Psoas muscle (tissue), 8 donors: Measurements from ENCODE around the gene PHC2. TPM values are rescaled to one million over a fixed set of nuclear protein-coding genes. Genes with fewer than 3 reads are reported as not detected.

ENCODE experiments used
- ATAC-seq, 4 donors: fragments of 200-7000 bp; cut with Tn5 transposase; one replicate each; pipeline ENCODE4 v1.9.1; 2020; ENCODE audit warnings: moderate library complexity in 3 of 4, mild to moderate bottlenecking in 2 of 4
- DNase-seq, 2 donors: peaks; one replicate each; pipeline ENCODE4 v3.0.0-alpha.2; 2020
- H3K27ac ChIP-seq: fragments of 200-600 bp; one replicate; pipeline ENCODE4 v1.8.0; 2022
- H3K27me3 ChIP-seq, 3 donors: fragments of 200-600 bp in 1 of 3; one replicate each; pipeline versions ENCODE4 v1.6.1 to v1.8.0; 2013 to 2022; ENCODE audit warnings: low read length in 2 of 3, mild to moderate bottlenecking in 2 of 3, moderate library complexity in 1 of 3; ENCODE audit not compliant: insufficient read depth in 3 of 3
- H3K36me3 ChIP-seq, 2 donors: fragments of 200-600 bp in 1 of 2; one replicate each; pipeline versions ENCODE4 v1.6.1 to v1.8.0; 2013 to 2022; ENCODE audit warnings: low read depth in 1 of 2, mild to moderate bottlenecking in 1 of 2, moderate library complexity in 1 of 2; ENCODE audit not compliant: insufficient read depth in 1 of 2
- H3K4me1 ChIP-seq: fragments of 200-600 bp; one replicate; pipeline ENCODE4 v1.8.0; 2022
- H3K4me3 ChIP-seq: fragments of 200-600 bp; one replicate; pipeline ENCODE4 v1.8.0; 2022; ENCODE audit warnings: mild to moderate bottlenecking
- H3K9me3 ChIP-seq: fragments of 200-600 bp; one replicate; pipeline ENCODE4 v1.8.0; 2022
- WGBS, 3 donors: extraction: QIAGEN DNeasy Blood & Tissue Kit; methylation state at CpG; one replicate each; pipeline versions ENCODE4 v1.1.6 to v1.1.7; 2013; 5-methylcytosine and 5-hydroxymethylcytosine counted together
- intact Hi-C, 2 donors: fragments of 100-400 bp; cut with DNase I; formaldehyde crosslinking; loops; one replicate each; pipeline versions ENCODE4 v1.11.0 to v1.14.2; 2022
- polyA plus RNA-seq, 3 donors: library from polyadenylated mRNA; stranded (reverse); fragments of 200-250 nt; gene quantifications; one replicate each; pipeline ENCODE4 v1.2.3, GENCODE V29; 2013
- total RNA-seq, 4 donors: library from RNA; stranded (reverse); fragmentation: NEBNext Ultra II Directional in 2 of 4; extraction: Animal tissue kit (Norgen Biotek cat#: 25700) in 2 of 4; gene quantifications; one replicate each; pipeline versions ENCODE4 v1.2.1 to v1.2.4, GENCODE V29; 2021 to 2023
- TF ChIP-seq, protein P1 (sequence below): fragments of 200-600 bp; IDR thresholded peaks from one replicate; pipeline ENCODE4 v1.8.0; 2022; ENCODE audit warnings: antibody characterized with exemption
- donor health status: healthy with polysubstance abuse.
- donor health status: DM: no; HTN: no; CAD: no; lungs with moderate emphysema.
- donor health status: Bipolar disorder and iron deficiency.
- donor health status: healthy.
- donor health status: DM: yes; HTN: yes; CAD: no.
- donor health status: DM: no; HTN: no; CAD: no.
- donor health status: DM: no; HTN: no; CAD: no.
- donor health status: DM: yes; HTN: yes; CAD: no.

PHC2 gene
- total and polyA plus RNA-seq, 7 donors, result 74.1 to 427 (median 338) TPM

DNA sequence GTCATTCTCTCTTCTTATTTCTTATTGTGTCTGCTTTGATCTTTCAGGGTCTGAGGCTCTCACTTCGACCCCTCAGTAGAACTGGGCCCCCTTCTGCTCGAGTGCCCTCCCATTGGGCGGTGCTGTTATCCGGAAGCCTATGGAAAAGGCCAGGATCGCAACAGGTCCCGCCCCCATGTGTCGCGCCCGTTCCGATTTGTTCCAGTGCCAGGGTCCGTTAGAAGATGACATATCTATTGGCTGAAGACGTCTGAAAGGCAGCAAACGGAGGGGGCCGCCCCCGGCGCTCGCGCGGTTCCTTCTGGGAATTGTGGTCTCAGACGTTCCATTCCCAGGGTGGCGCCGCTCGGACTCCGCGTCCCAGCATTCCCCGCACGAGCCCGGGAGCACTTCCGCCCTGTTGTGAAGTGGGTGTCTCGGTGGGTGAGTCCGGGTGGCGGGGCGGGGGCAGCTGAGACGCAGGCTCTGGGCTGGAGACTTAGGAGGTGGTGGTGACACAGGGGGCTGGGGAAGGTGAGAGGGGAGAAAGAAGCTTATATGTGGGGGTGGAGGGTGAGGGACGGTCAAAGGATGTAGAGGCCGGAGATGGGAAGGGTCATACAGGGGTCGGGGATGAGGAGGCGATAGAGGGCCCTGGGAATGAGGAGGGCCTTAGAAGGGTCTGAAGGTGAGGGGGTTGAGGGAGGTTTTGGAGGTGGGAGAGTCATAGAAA, 41.5 kb upstream of the PHC2 start, which contains the start of gene ZSCAN20:
ZSCAN20 (plus strand) TSS at position 377 of the 712 bp plus-strand sequence. CDS start 6,644 bp downstream, outside the sequence.
- WGBS, 3 donors, result 1 to 3% (median 1%) methylated on average over 38 of the region's 38 CpGs
- H3K4me1 ChIP-seq, result peaks cover 20% of the 10 kb centered on the region
- intact Hi-C loops, result loop anchor here (5.0 to 10.0 kb wide), 3 partner anchors 90 to 142 kb away; no protein-coding TSS in a partner anchor

DNA sequence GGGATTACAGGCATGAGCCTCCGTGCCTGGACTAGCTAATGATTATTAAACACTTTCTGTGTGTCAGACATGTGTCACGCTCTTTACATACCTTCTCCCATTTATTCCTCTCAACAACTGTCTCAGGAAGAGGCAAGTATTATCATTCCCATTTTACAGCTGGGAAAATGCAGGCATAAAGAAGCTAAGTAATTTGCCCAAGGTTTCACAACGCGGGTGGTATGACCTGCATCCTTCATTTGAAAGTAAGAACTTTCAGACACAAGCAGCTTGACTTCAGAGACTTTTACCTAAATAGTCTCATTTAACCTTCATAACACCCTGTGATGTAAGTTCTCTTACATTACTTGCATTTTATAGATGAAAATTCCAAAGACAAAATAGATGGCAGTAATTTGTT, 40.5 kb upstream of the PHC2 start:
- ATAC-seq, result no peak
- no peaks in the 10 kb centered on the region for H3K9me3 ChIP-seq
- H3K27me3 ChIP-seq, result no peaks in the 10 kb centered on the region
- H3K27ac ChIP-seq, result peak overlapping the region; percentile 73
- intact Hi-C loops, result loop anchor here (5.0 to 10.0 kb wide), 3 partner anchors 89 to 143 kb away; no protein-coding TSS in a partner anchor
- no peaks in the 10 kb centered on the region for H3K36me3 ChIP-seq
- no peak overlapping the region for H3K4me3 ChIP-seq
- peaks cover 22% of the 10 kb centered on the region for H3K4me1 ChIP-seq
- TF ChIP-seq, protein P1, sequence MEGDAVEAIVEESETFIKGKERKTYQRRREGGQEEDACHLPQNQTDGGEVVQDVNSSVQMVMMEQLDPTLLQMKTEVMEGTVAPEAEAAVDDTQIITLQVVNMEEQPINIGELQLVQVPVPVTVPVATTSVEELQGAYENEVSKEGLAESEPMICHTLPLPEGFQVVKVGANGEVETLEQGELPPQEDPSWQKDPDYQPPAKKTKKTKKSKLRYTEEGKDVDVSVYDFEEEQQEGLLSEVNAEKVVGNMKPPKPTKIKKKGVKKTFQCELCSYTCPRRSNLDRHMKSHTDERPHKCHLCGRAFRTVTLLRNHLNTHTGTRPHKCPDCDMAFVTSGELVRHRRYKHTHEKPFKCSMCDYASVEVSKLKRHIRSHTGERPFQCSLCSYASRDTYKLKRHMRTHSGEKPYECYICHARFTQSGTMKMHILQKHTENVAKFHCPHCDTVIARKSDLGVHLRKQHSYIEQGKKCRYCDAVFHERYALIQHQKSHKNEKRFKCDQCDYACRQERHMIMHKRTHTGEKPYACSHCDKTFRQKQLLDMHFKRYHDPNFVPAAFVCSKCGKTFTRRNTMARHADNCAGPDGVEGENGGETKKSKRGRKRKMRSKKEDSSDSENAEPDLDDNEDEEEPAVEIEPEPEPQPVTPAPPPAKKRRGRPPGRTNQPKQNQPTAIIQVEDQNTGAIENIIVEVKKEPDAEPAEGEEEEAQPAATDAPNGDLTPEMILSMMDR, result no peak
- DNase-seq, result no peak
- 88 to 93% (median 89%) methylated on average over 4 of the region's 4 CpGs for WGBS, 3 donors

More for the DNA sequence above, 41.5 kb upstream of the PHC2 start, which contains the start of gene ZSCAN20:
- no peaks in the 10 kb centered on the region for H3K9me3 ChIP-seq
- no peaks in the 10 kb centered on the region for H3K36me3 ChIP-seq
- peak within 1 kb of the TSS; percentile 67 for H3K4me3 ChIP-seq
- peak within 1 kb of the TSS; percentile 73 for H3K27ac ChIP-seq
- TF ChIP-seq, protein P1, result no peak
- ATAC-seq (peak; percentile 94 to 95 (median 95)), DNase-seq (peak; percentile 98 to 99)
- no peaks in the 10 kb centered on the region for H3K27me3 ChIP-seq

DNA sequence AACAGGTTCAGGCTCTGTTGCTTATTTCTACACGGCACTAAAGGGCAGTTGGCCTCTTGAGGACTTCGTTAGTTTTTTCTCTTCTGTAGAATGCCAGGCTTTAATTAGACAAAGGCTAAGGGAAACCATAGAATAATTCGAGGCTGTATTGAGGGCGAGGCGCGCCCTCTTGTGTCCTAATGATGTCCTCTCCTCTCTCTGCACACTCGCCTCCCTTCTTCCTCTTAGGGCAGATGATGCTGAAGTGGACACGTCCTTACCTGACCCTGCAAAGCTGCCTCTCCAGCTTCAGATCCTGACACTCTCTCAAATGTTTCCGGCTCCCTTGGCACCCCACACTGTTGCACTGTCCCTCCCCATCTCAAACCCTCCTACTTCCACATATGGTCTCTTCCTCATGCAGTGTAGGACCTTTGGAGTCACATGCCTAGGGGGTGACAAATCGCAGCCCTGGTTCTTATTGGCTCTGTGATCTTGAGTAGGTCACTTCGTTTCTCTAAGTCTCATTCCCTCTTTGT, 39.7 kb upstream of the PHC2 start:
- peak; percentile 54 to 77 (median 68) for ATAC-seq
- peak; percentile 72 to 80 for DNase-seq
- no peak overlapping the region for H3K4me3 ChIP-seq

DNA sequence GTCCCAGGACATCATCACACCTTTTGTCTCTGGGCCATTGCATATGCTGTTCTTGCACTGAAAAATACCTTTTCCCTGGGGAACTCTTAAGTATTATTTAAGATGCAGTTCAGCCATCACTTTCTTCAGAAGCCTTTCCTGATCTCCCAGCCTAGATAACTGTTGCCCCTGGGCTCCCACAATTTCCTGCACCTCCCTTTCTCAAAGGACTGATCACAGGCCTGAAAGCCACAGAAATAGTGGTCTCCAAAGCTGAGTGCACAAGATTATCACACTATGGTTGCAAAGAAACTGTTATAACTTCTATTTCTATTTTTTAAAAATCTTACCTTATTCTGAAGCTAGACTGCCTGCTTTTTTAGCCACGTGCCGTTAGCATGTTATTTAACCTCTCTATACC, 38.8 kb upstream of the PHC2 start:
- Histone ChIP-seq H3K4me1 (peaks cover 24% of the 10 kb centered on the region), H3K9me3 (no peaks in the 10 kb centered on the region), H3K27ac (no peak overlapping the region), H3K4me3 (no peak overlapping the region), H3K36me3 (no peaks in the 10 kb centered on the region), H3K27me3 (no peaks in the 10 kb centered on the region)
- ATAC-seq, result no peak
- TF ChIP-seq, protein P1, result no peak
- 90 to 97% (median 92%) methylated on average over 2 of the region's 2 CpGs for WGBS, 3 donors
- intact Hi-C loops, result loop anchor here (1.0 to 10.0 kb wide), 11 partner anchors 87 to 352 kb away; no protein-coding TSS in a partner anchor
- DNase-seq, result no peak

More for the DNA sequence above, 39.7 kb upstream of the PHC2 start:
- Histone ChIP-seq H3K27ac (no peak overlapping the region), H3K36me3 (no peaks in the 10 kb centered on the region), H3K9me3 (no peaks in the 10 kb centered on the region), H3K4me1 (peaks cover 24% of the 10 kb centered on the region), H3K27me3 (no peaks in the 10 kb centered on the region)
- 1 to 5% (median 2%) methylated on average over 11 of the region's 11 CpGs for WGBS, 3 donors
- intact Hi-C loops, result loop anchor here (1.0 to 10.0 kb wide), 5 partner anchors 88 to 175 kb away; no protein-coding TSS in a partner anchor
- TF ChIP-seq, protein P1, result peak; percentile 83
